22Rv1 (cell line): ENCODE data around the gene UBQLN4.
"Not testable (repeated sequence)": the region's sequence is repeated elsewhere in the genome, so short reads cannot be mapped to it uniquely, and the experiment has no call there.

Experiments used
- H3K27ac ChIP-seq: fragments of 450-650 bp; 2 replicates; pipeline ENCODE4 v1.5.1; 2017
- ZFX ChIP-seq: fragments of 450-650 bp; IDR thresholded peaks from 2 replicates; pipeline ENCODE4 v1.6.1; 2017; ENCODE audit warnings: antibody characterized with exemption, borderline replicate concordance
- TF ChIP-seq, protein P1 (sequence below): fragments of 450-650 bp; IDR thresholded peaks from 2 replicates; pipeline ENCODE4 v1.5.1; 2017; ENCODE audit warnings: mild to moderate bottlenecking

Gene UBQLN4

DNA sequence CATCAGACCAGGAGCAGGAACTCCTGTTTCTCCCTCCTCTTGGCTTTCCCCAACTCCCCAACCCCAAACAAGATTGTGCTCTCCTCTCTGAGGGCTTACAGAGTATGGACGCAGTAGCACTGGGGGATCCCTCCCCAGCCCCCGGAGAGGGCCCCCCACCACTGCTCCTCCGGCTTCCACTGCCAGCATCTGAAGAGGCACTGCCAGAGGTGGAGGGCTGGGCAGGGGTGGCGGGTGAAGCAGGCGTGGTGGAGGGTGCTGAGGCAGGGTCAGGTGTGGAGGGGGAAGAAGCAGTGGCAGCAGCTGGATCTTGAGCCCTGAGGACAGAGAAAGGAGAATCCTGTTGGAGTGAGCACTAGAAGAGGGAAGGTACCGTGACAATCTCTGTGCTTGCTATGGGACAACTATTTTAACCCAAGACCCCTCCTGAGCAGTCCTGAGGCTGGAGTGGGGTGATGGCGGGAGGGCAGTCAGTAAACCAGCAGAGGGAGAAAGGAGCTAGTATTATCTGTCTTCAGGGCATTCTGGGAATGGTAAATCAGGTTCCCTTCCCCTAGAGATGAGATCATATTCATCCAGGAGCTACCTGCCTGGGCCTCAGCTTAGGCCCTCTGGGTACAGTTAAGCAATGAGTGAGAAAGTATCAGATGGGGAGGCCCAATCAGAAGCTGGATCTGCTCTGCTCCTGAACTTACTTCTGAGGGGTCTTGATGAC lies 2.4 kb downstream of the UBQLN4 start:
- TF ChIP-seq ZFX, result no peak
- TF ChIP-seq, protein P1, sequence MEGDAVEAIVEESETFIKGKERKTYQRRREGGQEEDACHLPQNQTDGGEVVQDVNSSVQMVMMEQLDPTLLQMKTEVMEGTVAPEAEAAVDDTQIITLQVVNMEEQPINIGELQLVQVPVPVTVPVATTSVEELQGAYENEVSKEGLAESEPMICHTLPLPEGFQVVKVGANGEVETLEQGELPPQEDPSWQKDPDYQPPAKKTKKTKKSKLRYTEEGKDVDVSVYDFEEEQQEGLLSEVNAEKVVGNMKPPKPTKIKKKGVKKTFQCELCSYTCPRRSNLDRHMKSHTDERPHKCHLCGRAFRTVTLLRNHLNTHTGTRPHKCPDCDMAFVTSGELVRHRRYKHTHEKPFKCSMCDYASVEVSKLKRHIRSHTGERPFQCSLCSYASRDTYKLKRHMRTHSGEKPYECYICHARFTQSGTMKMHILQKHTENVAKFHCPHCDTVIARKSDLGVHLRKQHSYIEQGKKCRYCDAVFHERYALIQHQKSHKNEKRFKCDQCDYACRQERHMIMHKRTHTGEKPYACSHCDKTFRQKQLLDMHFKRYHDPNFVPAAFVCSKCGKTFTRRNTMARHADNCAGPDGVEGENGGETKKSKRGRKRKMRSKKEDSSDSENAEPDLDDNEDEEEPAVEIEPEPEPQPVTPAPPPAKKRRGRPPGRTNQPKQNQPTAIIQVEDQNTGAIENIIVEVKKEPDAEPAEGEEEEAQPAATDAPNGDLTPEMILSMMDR, result no peak
- peak overlapping the region; percentile 100; the same call in 1 of the 2 replicates for H3K27ac ChIP-seq

GRCh38 chr1:156050376-156050775 lies 3.2 kb downstream of the UBQLN4 start:
- no peak overlapping the region for H3K27ac ChIP-seq
- no peak for TF ChIP-seq ZFX
- TF ChIP-seq, protein P1, result no peak

DNA sequence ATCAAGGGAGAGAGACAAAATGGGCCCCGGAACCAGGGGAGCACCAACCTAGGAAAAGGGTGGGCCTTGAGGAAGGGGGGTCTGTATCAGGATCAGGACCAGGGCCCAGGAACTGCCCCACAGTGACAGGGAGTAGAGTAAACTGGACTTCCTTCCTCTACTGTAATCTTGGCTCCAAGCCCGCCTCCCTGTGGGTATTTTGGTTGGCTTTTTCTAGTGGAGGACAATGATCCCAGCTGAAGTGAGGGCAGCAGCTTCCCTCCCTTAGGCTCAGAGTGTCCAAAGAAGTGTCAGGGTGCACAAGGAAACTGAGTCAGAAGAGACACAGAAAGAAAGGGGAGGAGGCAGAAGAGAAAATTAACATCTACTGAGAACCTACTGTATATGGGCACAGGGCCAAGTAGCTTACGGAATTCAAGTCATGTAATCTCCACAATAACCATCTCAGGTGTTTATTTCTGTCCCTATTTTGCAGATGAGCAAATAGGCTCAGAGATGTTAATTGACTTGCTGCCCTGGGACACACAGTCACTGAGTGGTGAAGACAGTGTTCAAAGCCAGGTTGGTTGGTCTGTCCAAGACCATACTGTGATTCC lies 4.8 kb downstream of the UBQLN4 start:
- no peak overlapping the region for H3K27ac ChIP-seq
- TF ChIP-seq, protein P1, result no peak
- TF ChIP-seq ZFX, result no peak

DNA sequence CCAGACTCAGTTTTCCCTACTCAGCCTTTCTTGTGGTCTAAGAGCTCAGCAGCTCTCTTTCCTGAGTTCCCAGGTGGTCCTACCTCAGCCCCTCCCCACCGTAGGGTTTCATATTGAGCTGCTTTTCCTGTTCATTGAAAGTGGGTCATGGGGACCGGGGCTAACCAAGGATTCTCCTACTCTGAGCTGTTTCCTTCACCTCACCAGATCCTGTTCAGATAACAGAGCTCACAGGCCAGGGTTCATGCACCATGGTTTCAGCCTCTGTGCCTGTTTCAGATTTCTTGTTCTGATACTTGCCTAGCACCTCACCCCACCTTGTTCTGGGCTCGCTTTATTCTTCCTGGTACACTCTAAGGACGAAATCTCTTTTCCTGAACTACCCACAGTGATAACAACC lies 8.5 kb downstream of the UBQLN4 start:
- TF ChIP-seq, protein P1, result no peak
- no peak for TF ChIP-seq ZFX

GRCh38 chr1:156042828-156043227 lies 10.8 kb downstream of the UBQLN4 start:
- TF ChIP-seq ZFX, result no peak
- TF ChIP-seq, protein P1, result no peak
- no peak overlapping the region for H3K27ac ChIP-seq

More for the DNA sequence above, 8.5 kb downstream of the UBQLN4 start:
- H3K27ac ChIP-seq, result no peak overlapping the region

- not testable (repeated sequence) for H3K27ac ChIP-seq
These were observed 18.6 kb downstream of the UBQLN4 start for GRCh38 chr1:156034991-156035390.

DNA sequence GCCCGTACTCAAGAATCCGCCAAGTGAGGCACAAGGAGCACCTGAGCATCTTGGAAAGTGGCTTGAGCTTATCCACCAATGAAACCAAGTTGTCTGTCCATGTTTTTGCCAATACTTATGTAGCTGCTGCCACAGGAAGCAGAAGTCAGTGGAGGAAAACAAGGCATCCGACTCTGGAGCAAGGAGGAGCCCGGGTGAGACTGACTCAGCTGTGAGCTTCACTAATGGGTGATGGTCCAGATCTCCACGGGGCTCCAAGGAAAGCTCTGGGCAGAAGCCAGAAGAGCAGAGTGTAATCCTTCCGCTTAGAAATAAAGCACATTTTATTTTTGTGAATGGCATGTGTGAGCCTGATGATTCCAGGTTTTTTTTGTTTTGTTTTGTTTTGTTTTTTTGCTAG lies 20.6 kb downstream of the UBQLN4 start:
- H3K27ac ChIP-seq, result no peak overlapping the region
- TF ChIP-seq, protein P1, result no peak
- no peak for TF ChIP-seq ZFX
